ENCODE measurements around the gene SORBS1.

DNA sequence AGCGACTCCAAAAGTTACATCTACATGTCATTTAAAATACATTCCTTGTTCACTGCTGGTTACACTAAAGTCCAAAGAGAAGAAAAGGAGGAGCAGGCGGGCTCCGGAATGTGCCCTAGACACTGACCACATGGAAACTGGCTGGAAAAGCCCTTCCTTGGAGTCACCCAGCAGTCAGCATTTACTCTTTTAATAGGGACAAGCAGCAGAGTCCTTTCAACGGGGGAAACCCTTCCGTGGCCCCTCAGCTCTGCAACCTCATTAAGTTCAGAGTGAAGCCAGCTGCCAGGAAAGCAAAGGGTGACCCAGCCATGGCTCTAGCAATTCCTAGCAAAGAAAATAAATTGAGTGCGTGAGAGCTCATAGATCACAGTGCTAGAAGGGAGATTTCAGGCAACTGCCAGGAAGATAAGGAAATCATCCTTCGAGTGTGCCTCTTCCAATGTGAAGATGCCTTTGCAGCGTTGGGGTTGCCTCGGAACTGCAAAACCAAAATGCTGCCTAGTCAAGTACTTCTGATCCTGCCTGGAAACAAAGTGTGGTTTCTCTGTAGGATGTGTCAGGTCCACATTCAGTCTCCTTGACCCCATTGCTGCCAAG lies 101.6 kb downstream of the SORBS1 start:
- TF ChIP-seq, protein P1, sequence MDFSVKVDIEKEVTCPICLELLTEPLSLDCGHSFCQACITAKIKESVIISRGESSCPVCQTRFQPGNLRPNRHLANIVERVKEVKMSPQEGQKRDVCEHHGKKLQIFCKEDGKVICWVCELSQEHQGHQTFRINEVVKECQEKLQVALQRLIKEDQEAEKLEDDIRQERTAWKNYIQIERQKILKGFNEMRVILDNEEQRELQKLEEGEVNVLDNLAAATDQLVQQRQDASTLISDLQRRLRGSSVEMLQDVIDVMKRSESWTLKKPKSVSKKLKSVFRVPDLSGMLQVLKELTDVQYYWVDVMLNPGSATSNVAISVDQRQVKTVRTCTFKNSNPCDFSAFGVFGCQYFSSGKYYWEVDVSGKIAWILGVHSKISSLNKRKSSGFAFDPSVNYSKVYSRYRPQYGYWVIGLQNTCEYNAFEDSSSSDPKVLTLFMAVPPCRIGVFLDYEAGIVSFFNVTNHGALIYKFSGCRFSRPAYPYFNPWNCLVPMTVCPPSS (IDR thresholded peaks at IDR 0.05) = no peak
- TF ChIP-seq U2AF2 (IDR thresholded peaks at IDR 0.05; ENCODE audit: low read depth, low read length) = no peak
- no peak for TF ChIP-seq ZNF563 (CRISPR knock-in tag; IDR thresholded peaks at IDR 0.05)
- no peak for TF ChIP-seq KDM5A (IDR thresholded peaks at IDR 0.05; ENCODE audit: borderline replicate concordance, low read length)
- TF ChIP-seq ZNF740 (CRISPR knock-in tag; IDR thresholded peaks at IDR 0.05) = no peak
- TF ChIP-seq, protein P2, sequence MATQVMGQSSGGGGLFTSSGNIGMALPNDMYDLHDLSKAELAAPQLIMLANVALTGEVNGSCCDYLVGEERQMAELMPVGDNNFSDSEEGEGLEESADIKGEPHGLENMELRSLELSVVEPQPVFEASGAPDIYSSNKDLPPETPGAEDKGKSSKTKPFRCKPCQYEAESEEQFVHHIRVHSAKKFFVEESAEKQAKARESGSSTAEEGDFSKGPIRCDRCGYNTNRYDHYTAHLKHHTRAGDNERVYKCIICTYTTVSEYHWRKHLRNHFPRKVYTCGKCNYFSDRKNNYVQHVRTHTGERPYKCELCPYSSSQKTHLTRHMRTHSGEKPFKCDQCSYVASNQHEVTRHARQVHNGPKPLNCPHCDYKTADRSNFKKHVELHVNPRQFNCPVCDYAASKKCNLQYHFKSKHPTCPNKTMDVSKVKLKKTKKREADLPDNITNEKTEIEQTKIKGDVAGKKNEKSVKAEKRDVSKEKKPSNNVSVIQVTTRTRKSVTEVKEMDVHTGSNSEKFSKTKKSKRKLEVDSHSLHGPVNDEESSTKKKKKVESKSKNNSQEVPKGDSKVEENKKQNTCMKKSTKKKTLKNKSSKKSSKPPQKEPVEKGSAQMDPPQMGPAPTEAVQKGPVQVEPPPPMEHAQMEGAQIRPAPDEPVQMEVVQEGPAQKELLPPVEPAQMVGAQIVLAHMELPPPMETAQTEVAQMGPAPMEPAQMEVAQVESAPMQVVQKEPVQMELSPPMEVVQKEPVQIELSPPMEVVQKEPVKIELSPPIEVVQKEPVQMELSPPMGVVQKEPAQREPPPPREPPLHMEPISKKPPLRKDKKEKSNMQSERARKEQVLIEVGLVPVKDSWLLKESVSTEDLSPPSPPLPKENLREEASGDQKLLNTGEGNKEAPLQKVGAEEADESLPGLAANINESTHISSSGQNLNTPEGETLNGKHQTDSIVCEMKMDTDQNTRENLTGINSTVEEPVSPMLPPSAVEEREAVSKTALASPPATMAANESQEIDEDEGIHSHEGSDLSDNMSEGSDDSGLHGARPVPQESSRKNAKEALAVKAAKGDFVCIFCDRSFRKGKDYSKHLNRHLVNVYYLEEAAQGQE (IDR thresholded peaks at IDR 0.05; ENCODE audit: borderline replicate concordance in 1 of 2, low read depth in 1 of 2, low read length in 2 of 2) = no peak
- no peak for TF ChIP-seq CTCF (CRISPR knock-in tag; IDR thresholded peaks at IDR 0.05)
- TF ChIP-seq, protein P3, sequence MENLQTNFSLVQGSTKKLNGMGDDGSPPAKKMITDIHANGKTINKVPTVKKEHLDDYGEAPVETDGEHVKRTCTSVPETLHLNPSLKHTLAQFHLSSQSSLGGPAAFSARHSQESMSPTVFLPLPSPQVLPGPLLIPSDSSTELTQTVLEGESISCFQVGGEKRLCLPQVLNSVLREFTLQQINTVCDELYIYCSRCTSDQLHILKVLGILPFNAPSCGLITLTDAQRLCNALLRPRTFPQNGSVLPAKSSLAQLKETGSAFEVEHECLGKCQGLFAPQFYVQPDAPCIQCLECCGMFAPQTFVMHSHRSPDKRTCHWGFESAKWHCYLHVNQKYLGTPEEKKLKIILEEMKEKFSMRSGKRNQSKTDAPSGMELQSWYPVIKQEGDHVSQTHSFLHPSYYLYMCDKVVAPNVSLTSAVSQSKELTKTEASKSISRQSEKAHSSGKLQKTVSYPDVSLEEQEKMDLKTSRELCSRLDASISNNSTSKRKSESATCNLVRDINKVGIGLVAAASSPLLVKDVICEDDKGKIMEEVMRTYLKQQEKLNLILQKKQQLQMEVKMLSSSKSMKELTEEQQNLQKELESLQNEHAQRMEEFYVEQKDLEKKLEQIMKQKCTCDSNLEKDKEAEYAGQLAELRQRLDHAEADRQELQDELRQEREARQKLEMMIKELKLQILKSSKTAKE (CRISPR knock-in tag; IDR thresholded peaks at IDR 0.05; ENCODE audit: borderline replicate concordance) = no peak
- TF ChIP-seq, protein P4, sequence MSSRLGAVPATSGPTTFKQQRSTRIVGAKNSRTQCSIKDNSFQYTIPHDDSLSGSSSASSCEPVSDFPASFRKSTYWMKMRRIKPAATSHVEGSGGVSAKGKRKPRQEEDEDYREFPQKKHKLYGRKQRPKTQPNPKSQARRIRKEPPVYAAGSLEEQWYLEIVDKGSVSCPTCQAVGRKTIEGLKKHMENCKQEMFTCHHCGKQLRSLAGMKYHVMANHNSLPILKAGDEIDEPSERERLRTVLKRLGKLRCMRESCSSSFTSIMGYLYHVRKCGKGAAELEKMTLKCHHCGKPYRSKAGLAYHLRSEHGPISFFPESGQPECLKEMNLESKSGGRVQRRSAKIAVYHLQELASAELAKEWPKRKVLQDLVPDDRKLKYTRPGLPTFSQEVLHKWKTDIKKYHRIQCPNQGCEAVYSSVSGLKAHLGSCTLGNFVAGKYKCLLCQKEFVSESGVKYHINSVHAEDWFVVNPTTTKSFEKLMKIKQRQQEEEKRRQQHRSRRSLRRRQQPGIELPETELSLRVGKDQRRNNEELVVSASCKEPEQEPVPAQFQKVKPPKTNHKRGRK (CRISPR knock-in tag; IDR thresholded peaks at IDR 0.05) = no peak
- TF ChIP-seq SMC3 (IDR thresholded peaks at IDR 0.05; ENCODE audit: low read length) = no peak
- TF ChIP-seq ZNF143 (CRISPR knock-in tag; IDR thresholded peaks at IDR 0.05) = no peak
- no peak for TF ChIP-seq HMG20A (CRISPR knock-in tag; IDR thresholded peaks at IDR 0.05; ENCODE audit: borderline replicate concordance)
- TF ChIP-seq RAD21 (CRISPR knock-in tag; IDR thresholded peaks at IDR 0.05) = no peak
- TF ChIP-seq ZFP91 (CRISPR knock-in tag; IDR thresholded peaks at IDR 0.05; ENCODE audit: borderline replicate concordance) = no peak
